Stimulated activated CD4-positive, alpha-beta T cell treated with anti-CD3 and anti-CD28 coated beads, TNF-alpha, amount 100 ng/mL, for 4 hours (primary cell): ENCODE measurements around the gene CFAP97D2.

ENCODE experiments used
- DNase-seq, 3 experiments: peaks; one replicate each; pipeline ENCODE4 v3.0.0-alpha.2; 2020; ENCODE audit warnings: low read depth in 3 of 3

CFAP97D2 gene

DNA sequence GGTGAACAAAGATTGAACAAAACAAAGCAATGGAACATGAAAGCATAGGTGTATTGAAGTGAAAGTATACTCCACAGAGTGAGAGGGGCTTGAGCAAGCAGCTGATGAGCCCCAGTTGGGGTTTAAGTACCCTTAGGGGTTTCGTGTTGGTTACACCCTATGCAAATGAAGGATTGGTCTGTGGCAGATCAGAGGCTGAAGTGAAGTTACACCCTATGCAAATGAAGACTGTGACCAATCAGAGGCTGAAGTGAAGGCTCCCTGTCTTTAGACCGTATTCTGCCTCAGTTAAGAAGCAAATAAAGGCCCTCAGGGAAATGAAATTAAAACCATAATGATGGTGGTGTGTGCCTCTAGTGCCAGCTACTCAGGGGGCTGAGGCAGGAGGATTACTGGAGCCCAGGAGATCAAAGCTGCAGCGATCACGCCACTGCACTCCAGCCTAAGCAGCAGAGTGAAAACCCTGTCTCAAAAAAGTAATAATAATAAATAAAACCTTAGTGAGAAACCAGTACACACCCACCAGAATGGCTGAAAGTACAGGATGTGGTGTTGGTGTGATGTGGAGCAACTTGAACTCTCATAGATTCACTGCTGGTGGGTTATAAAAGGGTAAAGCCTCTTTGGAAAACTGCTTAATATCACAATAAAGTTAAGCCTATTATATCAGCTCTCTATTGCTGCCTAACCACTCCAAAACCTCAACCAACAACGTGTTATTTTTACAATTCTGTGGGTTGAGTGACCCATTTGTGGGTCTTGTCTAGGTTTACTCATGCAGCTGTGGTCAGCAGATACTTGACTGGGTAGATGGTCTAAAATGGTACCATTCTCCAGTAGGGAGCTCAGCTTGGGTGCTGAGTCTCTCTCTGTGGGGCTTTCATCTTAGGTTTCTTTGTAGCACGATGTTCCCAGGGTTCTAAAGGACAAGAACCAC, 89.6 kb downstream of the CFAP97D2 start:
- no peak for DNase-seq

DNA sequence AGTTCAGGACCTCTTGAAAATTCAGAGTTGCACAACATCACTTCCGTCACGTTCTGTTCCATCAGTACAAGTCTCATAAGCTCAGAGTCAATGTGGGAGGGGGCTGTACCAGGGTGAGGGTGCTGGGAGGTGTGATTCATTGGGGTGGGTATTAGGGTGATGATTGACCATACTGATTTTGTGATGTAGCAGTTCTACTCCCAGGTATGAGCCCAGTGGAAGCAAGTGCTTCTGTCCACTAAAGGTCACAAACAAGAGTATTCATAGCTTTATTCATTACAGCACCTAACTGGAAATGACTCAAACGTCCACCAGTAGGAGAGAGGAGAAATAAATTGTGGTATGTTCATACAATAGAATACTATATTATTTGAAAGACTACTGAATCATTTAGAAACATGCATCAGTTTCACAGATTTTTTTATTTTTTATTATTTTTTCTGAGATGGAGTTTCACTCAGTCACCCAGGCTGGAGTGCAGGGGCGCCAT, 90.3 kb downstream of the CFAP97D2 start:
- no peak for DNase-seq
